A673 (cell line): Measurements from ENCODE around the gene SPRTN.

ENCODE experiments used
- EZH2 ChIP-seq: fragments of 200-600 bp; sonication (generic); IDR thresholded peaks from 2 replicates; pipeline ENCODE4 v1.6.1; 2017; ENCODE audit warnings: borderline replicate concordance, low read depth, mild to moderate bottlenecking, mixed read lengths, antibody characterized with exemption, low read length; ENCODE audit not compliant: poor library complexity, severe bottlenecking
- TF ChIP-seq, protein P1 (sequence below): fragments of 300-800, 200-600 bp; sonication (generic); conservative IDR thresholded peaks from 2 replicates; pipeline ENCODE4 v1.5.1; 2017; ENCODE audit warnings: low read depth, mild to moderate bottlenecking, antibody characterized with exemption, low read length, moderate library complexity, mixed read lengths

DNA sequence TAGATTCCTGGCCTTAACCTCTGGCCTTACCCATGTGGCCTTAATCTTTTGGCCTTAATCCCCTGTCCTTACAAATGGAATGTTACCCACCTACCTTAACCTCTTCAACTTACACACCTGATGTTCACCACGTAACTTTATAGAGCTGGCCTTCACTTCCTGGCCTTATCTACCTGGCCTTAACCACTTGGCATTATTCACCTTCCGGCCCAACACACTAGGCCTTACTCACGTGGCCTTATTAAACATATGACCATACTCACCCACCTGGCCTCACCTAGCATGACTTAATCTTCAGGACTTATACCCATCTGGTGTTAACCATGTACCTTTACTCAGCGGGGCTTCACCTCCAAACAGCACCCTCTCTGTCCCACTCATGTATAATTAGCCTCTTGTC lies 42.2 kb upstream of the SPRTN start:
- TF ChIP-seq EZH2 = no peak
- TF ChIP-seq, protein P1, sequence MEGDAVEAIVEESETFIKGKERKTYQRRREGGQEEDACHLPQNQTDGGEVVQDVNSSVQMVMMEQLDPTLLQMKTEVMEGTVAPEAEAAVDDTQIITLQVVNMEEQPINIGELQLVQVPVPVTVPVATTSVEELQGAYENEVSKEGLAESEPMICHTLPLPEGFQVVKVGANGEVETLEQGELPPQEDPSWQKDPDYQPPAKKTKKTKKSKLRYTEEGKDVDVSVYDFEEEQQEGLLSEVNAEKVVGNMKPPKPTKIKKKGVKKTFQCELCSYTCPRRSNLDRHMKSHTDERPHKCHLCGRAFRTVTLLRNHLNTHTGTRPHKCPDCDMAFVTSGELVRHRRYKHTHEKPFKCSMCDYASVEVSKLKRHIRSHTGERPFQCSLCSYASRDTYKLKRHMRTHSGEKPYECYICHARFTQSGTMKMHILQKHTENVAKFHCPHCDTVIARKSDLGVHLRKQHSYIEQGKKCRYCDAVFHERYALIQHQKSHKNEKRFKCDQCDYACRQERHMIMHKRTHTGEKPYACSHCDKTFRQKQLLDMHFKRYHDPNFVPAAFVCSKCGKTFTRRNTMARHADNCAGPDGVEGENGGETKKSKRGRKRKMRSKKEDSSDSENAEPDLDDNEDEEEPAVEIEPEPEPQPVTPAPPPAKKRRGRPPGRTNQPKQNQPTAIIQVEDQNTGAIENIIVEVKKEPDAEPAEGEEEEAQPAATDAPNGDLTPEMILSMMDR = no peak
